GM13976 (cell line): ENCODE measurements around the gene PPIG.

Experiments
- DNase-seq: peaks from one replicate; pipeline ENCODE4 v3.0.0; 2012; ENCODE audit warnings: low spot score
- CTCF ChIP-seq: IDR thresholded peaks from 2 replicates; pipeline ENCODE4 v1.5.1; 2012; ENCODE audit warnings: borderline replicate concordance, mild to moderate bottlenecking; ENCODE audit not compliant: insufficient read depth; ENCODE audit errors: extremely low read depth, missing control alignments, control extremely low read depth
- in situ Hi-C: fragments of 300-500 bp; cut with MboI; formaldehyde crosslinking; loops from one replicate; pipeline ENCODE4 v1.12.0; 2022; ENCODE audit warnings: low sequenced_read_pairs, mixed read lengths, inconsistent platforms; ENCODE audit not compliant: unreplicated experiment

The PPIG gene

GRCh38 chr2:169659320-169659719 is 75.2 kb downstream of the PPIG start:
- in situ Hi-C loops, result no loop called here
- DNase-seq, result no peak
- no peak for TF ChIP-seq CTCF

- no peak for DNase-seq
- in situ Hi-C loops, result no loop called here
- TF ChIP-seq CTCF, result no peak
Measured at GRCh38 chr2:169661265-169661664, 77.1 kb downstream of the PPIG start.

GRCh38 chr2:169662744-169663143 is 78.6 kb downstream of the PPIG start:
- DNase-seq, result no peak
- TF ChIP-seq CTCF, result no peak
- in situ Hi-C loops, result no loop called here

GRCh38 chr2:169663247-169663646 is 79.1 kb downstream of the PPIG start:
- TF ChIP-seq CTCF, result no peak
- in situ Hi-C loops, result no loop called here
- no peak for DNase-seq

GRCh38 chr2:169664600-169664977 is 80.4 kb downstream of the PPIG start:
- no peak for TF ChIP-seq CTCF
- in situ Hi-C loops, result no loop called here
- DNase-seq, result no peak

GRCh38 chr2:169664978-169665930 is 81.1 kb downstream of the PPIG start:
- TF ChIP-seq CTCF, result no peak
- in situ Hi-C loops, result no loop called here
- DNase-seq, result no peak
